Ectodermal cell (in vitro differentiated cells): Measurements from ENCODE around the gene FRAS1.

Experiments used
- H3K27ac ChIP-seq: 2 replicates; pipeline ENCODE4 v1.7.0; 2013; ENCODE audit warnings: mild to moderate bottlenecking, low read depth, low read length; ENCODE audit not compliant: insufficient read depth, poor library complexity, severe bottlenecking
- H3K27me3 ChIP-seq: 2 replicates; pipeline ENCODE4 v1.7.0; 2013; ENCODE audit warnings: mild to moderate bottlenecking, low read length; ENCODE audit not compliant: insufficient read depth, control insufficient read depth, poor library complexity, severe bottlenecking
- H3K36me3 ChIP-seq: one replicate; pipeline ENCODE4 v1.7.0; 2013; ENCODE audit warnings: low read length; ENCODE audit not compliant: control insufficient read depth, insufficient read depth
- H3K4me1 ChIP-seq: one replicate; pipeline ENCODE4 v1.7.0; 2013; ENCODE audit warnings: low read length; ENCODE audit not compliant: control insufficient read depth, insufficient read depth
- H3K4me3 ChIP-seq: 2 replicates; pipeline ENCODE4 v1.7.0; 2013; ENCODE audit warnings: low read depth, low read length, control low read depth; ENCODE audit not compliant: insufficient read depth
- H3K9me3 ChIP-seq: 2 replicates; pipeline ENCODE4 v1.7.0; 2013; ENCODE audit warnings: mild to moderate bottlenecking, low read length, moderate library complexity; ENCODE audit not compliant: control insufficient read depth
- WGBS, 2 experiments: methylation state at CpG; one replicate each; pipeline ENCODE4 v1.1.7; 2013; ENCODE audit warnings: missing lambda C conversion rate in 2 of 2; 5-methylcytosine and 5-hydroxymethylcytosine counted together

FRAS1 gene

GRCh38 chr4:78031417-78031950, 25.6 kb upstream of the FRAS1 start:
- Histone ChIP-seq H3K36me3 (no peaks in the 10 kb centered on the region), H3K4me1 (no peaks in the 10 kb centered on the region), H3K9me3 (no peaks in the 10 kb centered on the region), H3K27me3 (no peaks in the 10 kb centered on the region), H3K4me3 (no peak overlapping the region), H3K27ac (no peak overlapping the region)
- WGBS, 2 experiments = 93% methylated on average over 5 of the region's 5 CpGs

- H3K4me1 ChIP-seq = no peaks in the 10 kb centered on the region
- no peak overlapping the region for H3K4me3 ChIP-seq
- H3K27me3 ChIP-seq = no peaks in the 10 kb centered on the region
- no peak overlapping the region for H3K27ac ChIP-seq
- H3K36me3 ChIP-seq = no peaks in the 10 kb centered on the region
- H3K9me3 ChIP-seq = no peaks in the 10 kb centered on the region
Measured at GRCh38 chr4:78032446-78032845, 24.7 kb upstream of the FRAS1 start.

DNA sequence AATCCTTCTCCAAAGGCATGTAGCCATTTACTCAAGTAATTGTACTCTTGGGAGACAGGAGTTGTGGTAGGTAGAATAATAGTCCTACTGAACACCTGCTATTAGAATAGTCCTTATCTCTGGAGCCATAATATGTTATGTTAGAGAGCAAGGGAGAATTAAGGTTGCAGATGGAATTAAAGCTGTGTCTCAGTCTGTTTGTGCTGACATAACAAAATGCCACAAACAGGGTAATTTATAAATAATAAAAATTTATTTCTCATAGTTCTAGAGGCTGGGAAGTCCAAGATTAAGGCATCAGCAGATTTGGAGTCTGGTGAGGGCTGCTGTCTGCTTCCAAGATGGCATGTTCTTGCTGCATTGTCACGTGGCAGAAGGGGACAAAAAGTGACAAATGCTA, 24.2 kb upstream of the FRAS1 start:
- no peaks in the 10 kb centered on the region for H3K36me3 ChIP-seq
- no peaks in the 10 kb centered on the region for H3K4me1 ChIP-seq
- WGBS, 2 experiments = 77 to 86% methylated on average over 1 of the region's 1 CpG
- no peaks in the 10 kb centered on the region for H3K27me3 ChIP-seq
- no peak overlapping the region for H3K4me3 ChIP-seq
- H3K9me3 ChIP-seq = no peaks in the 10 kb centered on the region
- no peak overlapping the region for H3K27ac ChIP-seq

GRCh38 chr4:78033861-78034260, 23.3 kb upstream of the FRAS1 start:
- no peaks in the 10 kb centered on the region for H3K36me3 ChIP-seq
- no peaks in the 10 kb centered on the region for H3K4me1 ChIP-seq
- no peaks in the 10 kb centered on the region for H3K9me3 ChIP-seq
- no peak overlapping the region for H3K4me3 ChIP-seq
- no peak overlapping the region for H3K27ac ChIP-seq
- H3K27me3 ChIP-seq = no peaks in the 10 kb centered on the region

GRCh38 chr4:78038704-78039103, 18.4 kb upstream of the FRAS1 start:
- no peaks in the 10 kb centered on the region for H3K36me3 ChIP-seq
- no peaks in the 10 kb centered on the region for H3K9me3 ChIP-seq
- 48 to 57% methylated on average over 5 of the region's 5 CpGs for WGBS, 2 experiments
- H3K27me3 ChIP-seq = no peaks in the 10 kb centered on the region
- no peaks in the 10 kb centered on the region for H3K4me1 ChIP-seq
- no peak overlapping the region for H3K4me3 ChIP-seq
- no peak overlapping the region for H3K27ac ChIP-seq

DNA sequence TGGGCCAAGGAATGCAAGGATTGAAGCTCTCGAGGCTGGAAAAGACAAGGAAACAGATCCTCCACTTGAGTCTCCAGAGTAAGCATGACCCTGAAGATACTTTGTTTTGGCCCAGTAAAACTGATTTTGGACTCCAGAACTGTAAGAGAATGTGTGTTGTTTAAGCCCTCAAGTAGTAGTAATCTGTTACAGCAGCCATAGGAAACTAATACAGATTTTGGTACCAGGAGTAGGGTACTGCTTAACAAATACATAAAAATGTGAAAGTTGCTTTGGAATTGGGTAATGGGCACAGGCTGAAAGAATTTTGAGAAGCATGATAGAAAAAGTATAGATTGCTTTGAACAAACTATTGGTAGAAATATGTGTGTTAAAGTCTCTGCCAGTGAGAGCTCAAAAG, 17.4 kb upstream of the FRAS1 start:
- Histone ChIP-seq H3K4me3 (no peak overlapping the region), H3K9me3 (no peaks in the 10 kb centered on the region), H3K36me3 (no peaks in the 10 kb centered on the region), H3K27ac (no peak overlapping the region), H3K4me1 (no peaks in the 10 kb centered on the region), H3K27me3 (no peaks in the 10 kb centered on the region)
- 95 to 100% methylated on average over 1 of the region's 1 CpG for WGBS, 2 experiments

GRCh38 chr4:78040431-78040830, 16.7 kb upstream of the FRAS1 start:
- H3K4me1 ChIP-seq = no peaks in the 10 kb centered on the region
- H3K9me3 ChIP-seq = no peaks in the 10 kb centered on the region
- H3K36me3 ChIP-seq = no peaks in the 10 kb centered on the region
- 99 to 100% methylated on average over 1 of the region's 1 CpG for WGBS, 2 experiments
- H3K4me3 ChIP-seq = no peak overlapping the region
- H3K27me3 ChIP-seq = no peaks in the 10 kb centered on the region
- no peak overlapping the region for H3K27ac ChIP-seq

DNA sequence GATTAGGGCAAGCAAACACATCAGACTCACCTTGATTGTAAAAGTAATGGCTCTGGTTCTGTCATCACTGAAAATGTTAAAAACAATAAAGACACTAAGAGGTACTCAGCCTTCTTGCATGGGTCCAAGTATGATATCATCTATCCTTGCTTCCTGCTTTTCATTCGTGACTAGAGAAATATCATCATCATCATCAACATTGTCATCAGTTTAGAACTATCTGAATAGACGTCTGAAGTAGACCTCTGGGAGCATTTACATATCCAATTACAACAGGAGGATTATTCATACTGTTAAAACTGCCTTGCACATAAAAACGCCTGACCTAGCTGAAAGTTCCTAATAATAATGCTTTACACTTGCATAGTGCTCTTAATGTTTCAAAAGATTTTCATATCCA, 9.8 kb upstream of the FRAS1 start:
- H3K36me3 ChIP-seq = no peaks in the 10 kb centered on the region
- no peak overlapping the region for H3K27ac ChIP-seq
- no peak overlapping the region for H3K4me3 ChIP-seq
- H3K27me3 ChIP-seq = no peaks in the 10 kb centered on the region
- no peaks in the 10 kb centered on the region for H3K9me3 ChIP-seq
- WGBS, 2 experiments = 93 to 94% methylated on average over 3 of the region's 3 CpGs
- H3K4me1 ChIP-seq = no peaks in the 10 kb centered on the region

- WGBS, 2 experiments = 2% methylated on average over 39 of the region's 39 CpGs
- Histone ChIP-seq H3K4me3 (peak overlapping the region; percentile 73), H3K4me1 (peaks cover 5% of the 10 kb centered on the region), H3K9me3 (no peaks in the 10 kb centered on the region), H3K36me3 (no peaks in the 10 kb centered on the region), H3K27me3 (no peaks in the 10 kb centered on the region), H3K27ac (peak overlapping the region; percentile 92)
Measured at GRCh38 chr4:78056265-78057129, 626 bp upstream of the FRAS1 start.

- WGBS, 2 experiments = 0% methylated on average over 52 to 56 of the region's 56 CpGs
- Histone ChIP-seq H3K4me1 (peaks cover 5% of the 10 kb centered on the region), H3K27me3 (no peaks in the 10 kb centered on the region), H3K36me3 (no peaks in the 10 kb centered on the region), H3K9me3 (no peaks in the 10 kb centered on the region), H3K27ac (peak overlapping the region; percentile 92), H3K4me3 (peak overlapping the region; percentile 73)
Measured at GRCh38 chr4:78057600-78058550, 752 bp downstream of the FRAS1 start.
